Activated CD8-positive, alpha-beta memory T cell treated with anti-CD3 and anti-CD28 coated beads, Interleukin-2, amount 50 U/mL, for 24 hours (primary cell): ENCODE data around the gene MYO18B.

Source experiments
- DNase-seq: peaks from one replicate; pipeline ENCODE4 v3.0.0-alpha.2; 2020; ENCODE audit errors: extremely low read depth

MYO18B gene

GRCh38 chr22:25848954-25849353, 107.0 kb downstream of the MYO18B start:
- DNase-seq = no peak

GRCh38 chr22:25849522-25849921, 107.5 kb downstream of the MYO18B start:
- DNase-seq = no peak

GRCh38 chr22:25852223-25852622, 110.2 kb downstream of the MYO18B start:
- no peak for DNase-seq

- DNase-seq = no peak
Observed at GRCh38 chr22:25853078-25853477, 111.1 kb downstream of the MYO18B start.

GRCh38 chr22:25853501-25854284, 111.7 kb downstream of the MYO18B start:
- no peak for DNase-seq

- no peak for DNase-seq
Observed at GRCh38 chr22:25869771-25870170, 127.8 kb downstream of the MYO18B start.

- no peak for DNase-seq
Observed at GRCh38 chr22:25874327-25874726, 132.3 kb downstream of the MYO18B start.

- no peak for DNase-seq
Observed at GRCh38 chr22:25875461-25875860, 133.5 kb downstream of the MYO18B start.

GRCh38 chr22:25876871-25877270, 134.9 kb downstream of the MYO18B start:
- no peak for DNase-seq

GRCh38 chr22:25878933-25879332, 136.9 kb downstream of the MYO18B start:
- no peak for DNase-seq

GRCh38 chr22:25880524-25880923, 138.5 kb downstream of the MYO18B start:
- DNase-seq = no peak

GRCh38 chr22:25881210-25881755, 139.3 kb downstream of the MYO18B start:
- DNase-seq = no peak

- no peak for DNase-seq
Observed at GRCh38 chr22:25882360-25882759, 140.4 kb downstream of the MYO18B start.

- DNase-seq = no peak
Observed at GRCh38 chr22:25883482-25884033, 141.6 kb downstream of the MYO18B start.

GRCh38 chr22:25884121-25884520, 142.1 kb downstream of the MYO18B start:
- DNase-seq = no peak

- DNase-seq = no peak
Observed at GRCh38 chr22:25888399-25889054, 146.5 kb downstream of the MYO18B start.

- no peak for DNase-seq
Observed at GRCh38 chr22:25890651-25891050, 148.7 kb downstream of the MYO18B start.

- no peak for DNase-seq
Observed at GRCh38 chr22:25892678-25893077, 150.7 kb downstream of the MYO18B start.

- no peak for DNase-seq
Observed at GRCh38 chr22:25895678-25896077, 153.7 kb downstream of the MYO18B start.

- no peak for DNase-seq
Observed at GRCh38 chr22:25896098-25896497, 154.1 kb downstream of the MYO18B start.

- no peak for DNase-seq
Observed at GRCh38 chr22:25896592-25896991, 154.6 kb downstream of the MYO18B start.

- DNase-seq = no peak
Observed at GRCh38 chr22:25898707-25899365, 156.8 kb downstream of the MYO18B start.
